NCI-H2107 treated with DMSO at 0.1 percent for 48 hours (cell line): ENCODE results near the gene CDKL1.
"Not testable (repeated sequence)": the region's sequence is repeated elsewhere in the genome, so short reads cannot be mapped to it uniquely, and the experiment has no call there.

Experiments used
- DNase-seq: peaks from one replicate; lab custom pipeline; 2025; ENCODE audit not compliant: unreplicated experiment; lab: John Stamatoyannopoulos, UW

Gene CDKL1

GRCh38 chr14:50359631-50360030 is 37.0 kb downstream of the CDKL1 start:
- no peak for DNase-seq

GRCh38 chr14:50357753-50358395 is 38.8 kb downstream of the CDKL1 start:
- DNase-seq = no peak

GRCh38 chr14:50357124-50357523 is 39.6 kb downstream of the CDKL1 start:
- DNase-seq = no peak

- not testable (repeated sequence) for DNase-seq
Observed at GRCh38 chr14:50356283-50356682, 40.4 kb downstream of the CDKL1 start.

GRCh38 chr14:50355692-50356091 is 41.0 kb downstream of the CDKL1 start:
- no peak for DNase-seq

GRCh38 chr14:50354527-50354926 is 42.2 kb downstream of the CDKL1 start:
- peak; percentile 73 for DNase-seq

GRCh38 chr14:50353126-50353525 is 43.6 kb downstream of the CDKL1 start:
- DNase-seq = no peak

- no peak for DNase-seq
Observed at GRCh38 chr14:50352584-50352983, 44.1 kb downstream of the CDKL1 start.

GRCh38 chr14:50350975-50351374 is 45.7 kb downstream of the CDKL1 start:
- no peak for DNase-seq

- DNase-seq = no peak
Observed at GRCh38 chr14:50348933-50349332, 47.7 kb downstream of the CDKL1 start.

- no peak for DNase-seq
Observed at GRCh38 chr14:50347521-50347920, 49.2 kb downstream of the CDKL1 start.

GRCh38 chr14:50345846-50346422 is 50.7 kb downstream of the CDKL1 start:
- DNase-seq = no peak

GRCh38 chr14:50344876-50345563 is 51.7 kb downstream of the CDKL1 start:
- DNase-seq = no peak

GRCh38 chr14:50344116-50344775 is 52.4 kb downstream of the CDKL1 start:
- DNase-seq = no peak

GRCh38 chr14:50343434-50343833 is 53.2 kb downstream of the CDKL1 start:
- no peak for DNase-seq

- DNase-seq = peak; percentile 55
Observed at GRCh38 chr14:50342221-50343078, 54.2 kb downstream of the CDKL1 start.

- no peak for DNase-seq
Observed at GRCh38 chr14:50340963-50341362, 55.7 kb downstream of the CDKL1 start.

GRCh38 chr14:50340045-50340444 is 56.6 kb downstream of the CDKL1 start:
- DNase-seq = no peak

GRCh38 chr14:50339178-50339804 is 57.4 kb downstream of the CDKL1 start:
- DNase-seq = no peak

- no peak for DNase-seq
Observed at GRCh38 chr14:50338587-50338986, 58.1 kb downstream of the CDKL1 start.
